Erythroblast (primary cell): ENCODE data around the gene TMEM176A.
"Not testable (repeated sequence)": the region's sequence is repeated elsewhere in the genome, so short reads cannot be mapped to it uniquely, and the experiment has no call there.

Source experiments
- DNase-seq, 2 experiments: peaks; one replicate each; lab custom pipeline; 2025; lab: John Stamatoyannopoulos, UW
- GATA1 ChIP-seq: IDR thresholded peaks from 2 replicates; pipeline ENCODE4 v1.6.1; 2011; ENCODE audit warnings: low read depth, mild to moderate bottlenecking, control low read depth, low read length, moderate library complexity
- POLR2A ChIP-seq: IDR thresholded peaks from 2 replicates; pipeline ENCODE4 v1.6.1; 2011; ENCODE audit warnings: mild to moderate bottlenecking, low read length

The TMEM176A gene

GRCh38 chr7:150799156-150799555 is 1.4 kb upstream of the TMEM176A start:
- TF ChIP-seq GATA1: no peak
- TF ChIP-seq POLR2A: no peak
- DNase-seq: no peak

GRCh38 chr7:150799741-150800580 is 608 bp upstream of the TMEM176A start, which contains the start of gene TMEM176B:
Gene TMEM176B (minus strand): TSS chr7:150800364. CDS start chr7:150796569, 3,795 bp downstream.
- TF ChIP-seq POLR2A (no peak), GATA1 (no peak)

GRCh38 chr7:150801242-150801945 is 825 bp downstream of the TMEM176A start:
- TF ChIP-seq GATA1: no peak
- no peak for TF ChIP-seq POLR2A
- DNase-seq: no peak

More at GRCh38 chr7:150799741-150800580, 608 bp upstream of the TMEM176A start, which contains the start of gene TMEM176B:
- DNase-seq: no peak

GRCh38 chr7:150801946-150802771 is 1.6 kb downstream of the TMEM176A start:
- no peak for TF ChIP-seq POLR2A
- TF ChIP-seq GATA1: no peak
- DNase-seq: no peak

- TF ChIP-seq GATA1: no peak
- no peak for TF ChIP-seq POLR2A
- DNase-seq: no peak
These were observed 2.7 kb downstream of the TMEM176A start for GRCh38 chr7:150803161-150803860.

GRCh38 chr7:150804802-150805201 is 4.2 kb downstream of the TMEM176A start:
- DNase-seq: no peak
- TF ChIP-seq POLR2A (no peak), GATA1 (no peak)

GRCh38 chr7:150805864-150806263 is 5.3 kb downstream of the TMEM176A start:
- no peak for DNase-seq

GRCh38 chr7:150806454-150806853 is 5.9 kb downstream of the TMEM176A start:
- no peak for DNase-seq
- no peak for TF ChIP-seq GATA1
- TF ChIP-seq POLR2A: no peak

More at GRCh38 chr7:150805864-150806263, 5.3 kb downstream of the TMEM176A start:
- TF ChIP-seq POLR2A (no peak), GATA1 (no peak)

- TF ChIP-seq POLR2A (no peak), GATA1 (no peak)
- no peak for DNase-seq
These were observed 6.3 kb downstream of the TMEM176A start for GRCh38 chr7:150806863-150807262.

GRCh38 chr7:150807616-150808438 is 7.3 kb downstream of the TMEM176A start:
- DNase-seq: not testable (repeated sequence)

- no peak for DNase-seq
- no peak for TF ChIP-seq GATA1
- TF ChIP-seq POLR2A: no peak
These were observed 13.9 kb downstream of the TMEM176A start for GRCh38 chr7:150814328-150815001.

GRCh38 chr7:150818971-150819370 is 18.4 kb downstream of the TMEM176A start:
- DNase-seq: no peak
- TF ChIP-seq GATA1: no peak
- TF ChIP-seq POLR2A: no peak
